Measurements from ENCODE around the gene RFT1.
"Not testable (repeated sequence)": the region's sequence is repeated elsewhere in the genome, so short reads cannot be mapped to it uniquely, and the experiment has no call there.

RFT1 gene

DNA sequence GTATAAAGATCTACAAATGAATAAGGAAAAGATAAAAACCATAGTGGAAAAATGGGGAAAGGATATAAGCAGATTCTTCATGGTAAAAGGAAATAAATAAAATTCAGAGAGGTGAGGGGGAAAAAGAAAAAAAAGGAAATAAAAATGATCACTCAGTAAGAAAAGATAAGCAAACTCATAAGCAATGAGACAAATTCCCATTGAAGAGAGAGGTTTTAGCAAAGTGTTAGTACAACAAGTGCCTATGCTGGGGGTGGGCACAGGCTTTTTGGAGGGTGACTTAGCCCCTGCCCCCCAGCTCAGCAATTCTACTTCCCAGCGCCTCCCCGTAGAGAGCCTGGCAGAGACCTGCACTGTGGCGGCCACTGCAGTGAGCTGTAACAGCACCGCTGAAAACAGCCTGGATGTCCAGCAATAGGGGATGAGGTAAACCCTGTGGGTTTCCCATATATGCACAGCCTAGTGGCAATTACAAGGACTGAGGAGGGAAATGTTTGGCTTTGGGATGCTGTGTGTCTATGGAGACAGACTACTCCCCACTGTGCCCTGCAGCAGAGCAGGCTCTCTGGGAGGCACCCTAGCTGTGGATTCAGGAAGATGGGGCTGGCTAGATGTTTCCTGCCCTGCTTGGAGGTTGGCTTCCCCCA lies 60.7 kb downstream of the RFT1 start:
- TF ChIP-seq, protein P1, sequence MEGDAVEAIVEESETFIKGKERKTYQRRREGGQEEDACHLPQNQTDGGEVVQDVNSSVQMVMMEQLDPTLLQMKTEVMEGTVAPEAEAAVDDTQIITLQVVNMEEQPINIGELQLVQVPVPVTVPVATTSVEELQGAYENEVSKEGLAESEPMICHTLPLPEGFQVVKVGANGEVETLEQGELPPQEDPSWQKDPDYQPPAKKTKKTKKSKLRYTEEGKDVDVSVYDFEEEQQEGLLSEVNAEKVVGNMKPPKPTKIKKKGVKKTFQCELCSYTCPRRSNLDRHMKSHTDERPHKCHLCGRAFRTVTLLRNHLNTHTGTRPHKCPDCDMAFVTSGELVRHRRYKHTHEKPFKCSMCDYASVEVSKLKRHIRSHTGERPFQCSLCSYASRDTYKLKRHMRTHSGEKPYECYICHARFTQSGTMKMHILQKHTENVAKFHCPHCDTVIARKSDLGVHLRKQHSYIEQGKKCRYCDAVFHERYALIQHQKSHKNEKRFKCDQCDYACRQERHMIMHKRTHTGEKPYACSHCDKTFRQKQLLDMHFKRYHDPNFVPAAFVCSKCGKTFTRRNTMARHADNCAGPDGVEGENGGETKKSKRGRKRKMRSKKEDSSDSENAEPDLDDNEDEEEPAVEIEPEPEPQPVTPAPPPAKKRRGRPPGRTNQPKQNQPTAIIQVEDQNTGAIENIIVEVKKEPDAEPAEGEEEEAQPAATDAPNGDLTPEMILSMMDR (IDR thresholded peaks at IDR 0.05; ENCODE audit: low read depth, low read length): no peak
- DNase-seq (ENCODE audit: extremely low read depth, low read depth): no peak

DNA sequence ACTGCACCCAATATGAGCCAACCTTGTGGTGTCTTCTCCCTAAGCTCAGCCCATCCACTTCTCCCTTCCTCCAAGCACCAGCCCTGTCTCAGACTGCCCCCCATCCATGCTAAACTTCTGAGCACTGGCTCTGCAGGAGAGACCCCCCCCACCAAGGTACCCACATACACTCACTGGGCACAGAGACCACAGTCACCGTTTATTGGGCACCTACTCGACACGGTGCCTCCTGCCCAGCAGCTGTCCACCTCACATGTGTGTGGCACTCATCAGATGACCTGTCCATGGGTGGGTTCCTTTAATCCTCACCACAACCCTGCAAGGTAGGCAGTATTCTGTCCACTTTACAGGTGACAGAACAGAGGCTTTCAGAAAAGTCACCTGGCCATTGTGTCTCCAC lies 62.1 kb downstream of the RFT1 start:
- TF ChIP-seq, protein P1 (IDR thresholded peaks at IDR 0.05; ENCODE audit: low read depth, low read length): no peak
- no peak for DNase-seq (ENCODE audit: extremely low read depth, low read depth)

DNA sequence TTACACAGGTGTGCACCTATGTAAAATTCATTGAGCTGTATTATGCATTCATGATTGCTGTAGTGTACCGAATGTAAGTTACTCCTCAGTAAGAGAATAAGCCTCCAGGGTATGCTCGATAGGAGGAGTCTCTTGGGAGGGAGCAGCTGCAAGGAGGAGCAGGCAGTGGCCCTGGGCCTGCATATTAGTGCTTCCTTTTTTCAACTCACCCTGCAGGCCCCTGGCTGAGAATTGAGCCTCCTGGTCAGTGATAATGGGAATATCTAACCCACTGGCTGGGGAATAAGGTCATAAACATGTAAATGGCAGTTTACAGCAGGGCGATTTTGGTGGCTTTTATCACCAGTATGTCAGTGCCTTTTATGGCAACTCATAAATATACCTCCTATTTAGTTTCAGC lies 62.7 kb downstream of the RFT1 start:
- TF ChIP-seq, protein P1 (IDR thresholded peaks at IDR 0.05; ENCODE audit: low read depth, low read length): no peak
- no peak for DNase-seq (ENCODE audit: extremely low read depth, low read depth)

DNA sequence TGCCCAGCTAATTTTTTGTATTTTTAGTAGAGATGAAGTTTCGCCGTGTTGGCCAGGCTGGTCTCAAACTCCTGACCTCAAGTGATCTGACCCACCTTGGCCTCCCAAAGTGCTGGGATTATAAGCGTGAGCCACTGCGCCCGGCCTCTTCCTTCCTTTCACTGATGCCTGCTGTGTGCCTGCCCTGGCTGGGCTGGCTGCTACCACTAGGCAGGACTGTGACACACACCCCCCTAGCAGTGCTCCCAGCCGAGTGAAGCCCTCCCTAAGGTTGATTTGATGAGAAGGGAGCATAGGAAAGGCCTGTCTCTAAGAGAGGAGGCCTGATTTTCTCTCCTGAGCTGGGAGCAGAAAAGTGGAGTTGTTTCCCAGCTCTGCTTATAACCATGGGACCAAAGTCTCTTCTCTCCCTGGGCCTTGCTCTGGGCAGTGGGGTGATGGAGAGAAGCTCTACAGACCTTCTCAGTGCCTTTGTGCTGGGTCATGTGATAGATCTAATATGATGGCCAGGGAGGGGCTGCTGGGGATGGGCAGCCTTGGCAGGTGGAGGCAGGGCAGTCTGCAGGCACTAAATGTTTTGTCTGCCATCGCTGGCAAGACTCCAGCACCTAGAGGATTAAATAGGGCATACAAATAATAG lies 64.3 kb downstream of the RFT1 start:
- DNase-seq (ENCODE audit: extremely low read depth, low read depth): no peak
- TF ChIP-seq, protein P1 (IDR thresholded peaks at IDR 0.05; ENCODE audit: low read depth, low read length): no peak

DNA sequence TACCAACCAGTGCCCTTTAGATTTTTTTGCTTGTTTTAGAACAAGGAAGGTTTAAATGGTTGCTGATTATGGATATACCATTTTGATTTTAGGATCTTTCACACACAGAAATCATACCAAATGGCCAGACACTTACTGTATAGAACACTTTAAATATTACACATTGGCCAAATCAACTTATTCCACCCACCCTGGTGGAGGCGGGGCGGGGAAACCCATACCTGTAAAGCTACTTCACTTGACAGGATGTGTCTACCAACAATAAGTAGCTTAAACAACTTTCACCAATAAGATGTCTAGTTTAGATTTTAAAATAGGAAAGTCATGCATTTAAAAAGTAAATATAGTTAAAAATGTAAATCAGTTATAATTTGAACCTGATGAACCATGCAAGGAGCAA lies 67.3 kb downstream of the RFT1 start:
- TF ChIP-seq, protein P1 (IDR thresholded peaks at IDR 0.05; ENCODE audit: low read depth, low read length): no peak

DNA sequence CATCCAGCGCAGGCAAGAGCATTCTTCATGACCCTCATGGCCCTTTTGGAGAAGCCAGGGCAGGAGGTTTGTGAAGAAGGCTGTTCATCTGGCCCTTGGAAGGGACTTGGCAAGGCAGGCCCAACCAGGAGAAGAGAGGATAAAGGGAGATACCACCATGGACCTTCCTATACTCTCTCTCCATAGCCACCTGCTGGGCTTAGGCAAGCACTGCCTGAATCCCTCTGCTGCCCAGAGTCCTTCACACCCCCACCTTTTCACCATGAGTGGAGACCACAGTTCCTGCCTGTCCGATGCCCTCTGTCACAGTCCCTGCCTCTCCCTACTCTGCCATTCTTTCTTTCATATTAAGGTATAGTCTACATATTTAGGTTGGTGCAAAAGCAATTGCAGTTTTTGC lies 73.8 kb downstream of the RFT1 start:
- TF ChIP-seq, protein P1 (IDR thresholded peaks at IDR 0.05; ENCODE audit: low read depth, low read length): peak; percentile 7
- DNase-seq (ENCODE audit: extremely low read depth, low read depth): no peak

More for the DNA sequence above, 67.3 kb downstream of the RFT1 start:
- DNase-seq (ENCODE audit: extremely low read depth, low read depth): no peak

DNA sequence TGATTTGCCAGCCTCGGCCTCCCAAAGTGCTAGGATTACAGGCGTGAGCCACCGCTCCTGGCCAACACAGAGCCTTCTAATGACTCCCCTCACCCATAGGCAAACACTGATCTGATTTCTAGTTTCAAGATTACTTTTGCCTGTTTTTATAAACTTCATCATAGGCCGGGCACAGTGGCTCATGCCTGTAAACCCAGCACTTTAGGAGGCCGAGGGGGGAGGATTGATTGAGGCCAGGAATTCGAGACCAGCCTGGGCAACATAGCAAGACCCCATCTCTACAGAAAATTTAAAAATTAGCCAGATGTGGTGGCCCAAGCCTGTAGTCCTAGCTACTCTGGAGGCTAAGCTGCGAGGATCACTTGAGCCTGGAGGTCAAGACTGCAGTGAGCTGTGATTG lies 76.0 kb downstream of the RFT1 start:
- DNase-seq (ENCODE audit: extremely low read depth, low read depth): not testable (repeated sequence)

DNA sequence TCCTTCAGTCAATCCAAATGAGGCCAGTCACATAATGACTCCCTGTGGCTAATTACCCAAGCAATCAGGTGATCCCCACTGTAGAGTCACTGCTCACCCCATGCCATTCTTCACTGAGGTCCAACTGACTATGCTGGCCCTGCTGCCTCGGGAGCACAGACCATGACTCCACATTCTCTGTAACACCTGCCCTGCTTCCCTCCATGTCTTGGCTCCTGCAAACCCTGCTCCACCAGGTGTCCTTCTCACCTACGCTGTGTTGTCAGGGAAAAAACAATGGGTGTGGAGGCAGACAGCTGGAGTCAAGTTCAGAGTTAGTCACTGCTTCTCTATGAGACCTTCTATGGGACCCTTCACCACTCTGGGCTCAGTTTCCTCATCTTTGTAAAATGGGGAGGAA lies 78.3 kb downstream of the RFT1 start:
- DNase-seq (ENCODE audit: extremely low read depth, low read depth): no peak
- TF ChIP-seq, protein P1 (IDR thresholded peaks at IDR 0.05; ENCODE audit: low read depth, low read length): no peak
